Measurements from ENCODE around the gene ESR1.
"Not testable (repeated sequence)": the region's sequence is repeated elsewhere in the genome, so short reads cannot be mapped to it uniquely, and the experiment has no call there.

The ESR1 gene

GRCh38 chr6:152053332-152053731, 245.8 kb downstream of the ESR1 start:
- Histone ChIP-seq H3K36me3 (ENCODE audit: control insufficient read depth, insufficient read depth, low read length) (no peaks in the 10 kb centered on the region), H3K4me1 (ENCODE audit: control insufficient read depth, insufficient read depth, low read length) (no peaks in the 10 kb centered on the region), H3K27me3 (ENCODE audit: control insufficient read depth, insufficient read depth, low read length) (no peaks in the 10 kb centered on the region), H3K4me3 (ENCODE audit: low read length) (no peak overlapping the region), H3K27ac (ENCODE audit: low read depth, low read length) (no peak overlapping the region), H3K9ac (ENCODE audit: low read length) (no peak overlapping the region)

GRCh38 chr6:152054441-152054840, 247.0 kb downstream of the ESR1 start:
- H3K4me3 ChIP-seq (ENCODE audit: low read length) = no peak overlapping the region
- no peaks in the 10 kb centered on the region for H3K4me1 ChIP-seq (ENCODE audit: control insufficient read depth, insufficient read depth, low read length)
- H3K27me3 ChIP-seq (ENCODE audit: control insufficient read depth, insufficient read depth, low read length) = no peaks in the 10 kb centered on the region
- no peak overlapping the region for H3K9ac ChIP-seq (ENCODE audit: low read length)
- no peak overlapping the region for H3K27ac ChIP-seq (ENCODE audit: low read depth, low read length)
- no peaks in the 10 kb centered on the region for H3K36me3 ChIP-seq (ENCODE audit: control insufficient read depth, insufficient read depth, low read length)

- Histone ChIP-seq H3K4me1 (ENCODE audit: control insufficient read depth, insufficient read depth, low read length) (no peaks in the 10 kb centered on the region), H3K9ac (ENCODE audit: low read length) (no peak overlapping the region), H3K27me3 (ENCODE audit: control insufficient read depth, insufficient read depth, low read length) (no peaks in the 10 kb centered on the region), H3K4me3 (ENCODE audit: low read length) (no peak overlapping the region), H3K27ac (ENCODE audit: low read depth, low read length) (no peak overlapping the region), H3K36me3 (ENCODE audit: control insufficient read depth, insufficient read depth, low read length) (no peaks in the 10 kb centered on the region)
Measured at GRCh38 chr6:152055517-152055916, 248.0 kb downstream of the ESR1 start.

GRCh38 chr6:152057832-152058498, 250.5 kb downstream of the ESR1 start:
- H3K27me3 ChIP-seq (ENCODE audit: control insufficient read depth, insufficient read depth, low read length) = no peaks in the 10 kb centered on the region
- H3K9ac ChIP-seq (ENCODE audit: low read length) = no peak overlapping the region
- no peak overlapping the region for H3K4me3 ChIP-seq (ENCODE audit: low read length)
- no peaks in the 10 kb centered on the region for H3K36me3 ChIP-seq (ENCODE audit: control insufficient read depth, insufficient read depth, low read length)
- no peaks in the 10 kb centered on the region for H3K4me1 ChIP-seq (ENCODE audit: control insufficient read depth, insufficient read depth, low read length)
- H3K27ac ChIP-seq (ENCODE audit: low read depth, low read length) = no peak overlapping the region

GRCh38 chr6:152059909-152060308, 252.4 kb downstream of the ESR1 start:
- Histone ChIP-seq H3K4me1 (ENCODE audit: control insufficient read depth, insufficient read depth, low read length) (no peaks in the 10 kb centered on the region), H3K27me3 (ENCODE audit: control insufficient read depth, insufficient read depth, low read length) (no peaks in the 10 kb centered on the region), H3K4me3 (ENCODE audit: low read length) (no peak overlapping the region), H3K27ac (ENCODE audit: low read depth, low read length) (no peak overlapping the region), H3K9ac (ENCODE audit: low read length) (no peak overlapping the region), H3K36me3 (ENCODE audit: control insufficient read depth, insufficient read depth, low read length) (no peaks in the 10 kb centered on the region)

- Histone ChIP-seq H3K27ac (ENCODE audit: low read depth, low read length) (no peak overlapping the region), H3K4me1 (ENCODE audit: control insufficient read depth, insufficient read depth, low read length) (no peaks in the 10 kb centered on the region), H3K9ac (ENCODE audit: low read length) (no peak overlapping the region), H3K4me3 (ENCODE audit: low read length) (no peak overlapping the region), H3K27me3 (ENCODE audit: control insufficient read depth, insufficient read depth, low read length) (no peaks in the 10 kb centered on the region), H3K36me3 (ENCODE audit: control insufficient read depth, insufficient read depth, low read length) (no peaks in the 10 kb centered on the region)
Measured at GRCh38 chr6:152062476-152062875, 255.0 kb downstream of the ESR1 start.

- H3K9ac ChIP-seq (ENCODE audit: low read length) = no peak overlapping the region
- H3K4me3 ChIP-seq (ENCODE audit: low read length) = no peak overlapping the region
- no peak overlapping the region for H3K27ac ChIP-seq (ENCODE audit: low read depth, low read length)
- no peaks in the 10 kb centered on the region for H3K4me1 ChIP-seq (ENCODE audit: control insufficient read depth, insufficient read depth, low read length)
- no peaks in the 10 kb centered on the region for H3K36me3 ChIP-seq (ENCODE audit: control insufficient read depth, insufficient read depth, low read length)
- H3K27me3 ChIP-seq (ENCODE audit: control insufficient read depth, insufficient read depth, low read length) = no peaks in the 10 kb centered on the region
Measured at GRCh38 chr6:152063170-152063921, 255.9 kb downstream of the ESR1 start.

GRCh38 chr6:152068622-152069261, 261.3 kb downstream of the ESR1 start:
- Histone ChIP-seq H3K4me1 (ENCODE audit: control insufficient read depth, insufficient read depth, low read length) (no peaks in the 10 kb centered on the region), H3K36me3 (ENCODE audit: control insufficient read depth, insufficient read depth, low read length) (no peaks in the 10 kb centered on the region), H3K9ac (ENCODE audit: low read length) (no peak overlapping the region), H3K27ac (ENCODE audit: low read depth, low read length) (no peak overlapping the region), H3K4me3 (ENCODE audit: low read length) (no peak overlapping the region), H3K27me3 (ENCODE audit: control insufficient read depth, insufficient read depth, low read length) (no peaks in the 10 kb centered on the region)

- Histone ChIP-seq H3K27ac (ENCODE audit: low read depth, low read length) (no peak overlapping the region), H3K9ac (ENCODE audit: low read length) (no peak overlapping the region), H3K36me3 (ENCODE audit: control insufficient read depth, insufficient read depth, low read length) (no peaks in the 10 kb centered on the region), H3K4me1 (ENCODE audit: control insufficient read depth, insufficient read depth, low read length) (no peaks in the 10 kb centered on the region), H3K4me3 (ENCODE audit: low read length) (no peak overlapping the region), H3K27me3 (ENCODE audit: control insufficient read depth, insufficient read depth, low read length) (no peaks in the 10 kb centered on the region)
Measured at GRCh38 chr6:152070556-152070955, 263.1 kb downstream of the ESR1 start.

- no peak overlapping the region for H3K9ac ChIP-seq (ENCODE audit: low read length)
- no peak overlapping the region for H3K27ac ChIP-seq (ENCODE audit: low read depth, low read length)
- no peaks in the 10 kb centered on the region for H3K36me3 ChIP-seq (ENCODE audit: control insufficient read depth, insufficient read depth, low read length)
- H3K27me3 ChIP-seq (ENCODE audit: control insufficient read depth, insufficient read depth, low read length) = no peaks in the 10 kb centered on the region
- H3K4me1 ChIP-seq (ENCODE audit: control insufficient read depth, insufficient read depth, low read length) = no peaks in the 10 kb centered on the region
- H3K4me3 ChIP-seq (ENCODE audit: low read length) = no peak overlapping the region
Measured at GRCh38 chr6:152071318-152071717, 263.8 kb downstream of the ESR1 start.

GRCh38 chr6:152071843-152072242, 264.4 kb downstream of the ESR1 start:
- H3K36me3 ChIP-seq (ENCODE audit: control insufficient read depth, insufficient read depth, low read length) = no peaks in the 10 kb centered on the region
- H3K9ac ChIP-seq (ENCODE audit: low read length) = no peak overlapping the region
- no peaks in the 10 kb centered on the region for H3K4me1 ChIP-seq (ENCODE audit: control insufficient read depth, insufficient read depth, low read length)
- H3K27me3 ChIP-seq (ENCODE audit: control insufficient read depth, insufficient read depth, low read length) = no peaks in the 10 kb centered on the region
- no peak overlapping the region for H3K27ac ChIP-seq (ENCODE audit: low read depth, low read length)
- no peak overlapping the region for H3K4me3 ChIP-seq (ENCODE audit: low read length)

GRCh38 chr6:152076242-152076641, 268.8 kb downstream of the ESR1 start:
- not testable (repeated sequence) for H3K27me3 ChIP-seq (ENCODE audit: control insufficient read depth, insufficient read depth, low read length); H3K4me1 ChIP-seq (ENCODE audit: control insufficient read depth, insufficient read depth, low read length); H3K36me3 ChIP-seq (ENCODE audit: control insufficient read depth, insufficient read depth, low read length); H3K9ac ChIP-seq (ENCODE audit: low read length); H3K27ac ChIP-seq (ENCODE audit: low read depth, low read length); H3K4me3 ChIP-seq (ENCODE audit: low read length)
